HG03571 (cell line): ENCODE data around the gene DNAJB6.
"Not testable (repeated sequence)": the region's sequence is repeated elsewhere in the genome, so short reads cannot be mapped to it uniquely, and the experiment has no call there.

Experiments
- ATAC-seq: cut with Tn5 transposase; IDR thresholded peaks from one replicate; pipeline ENCODE4 v1.9.1; 2021; ENCODE audit not compliant: unreplicated experiment

Gene DNAJB6

DNA sequence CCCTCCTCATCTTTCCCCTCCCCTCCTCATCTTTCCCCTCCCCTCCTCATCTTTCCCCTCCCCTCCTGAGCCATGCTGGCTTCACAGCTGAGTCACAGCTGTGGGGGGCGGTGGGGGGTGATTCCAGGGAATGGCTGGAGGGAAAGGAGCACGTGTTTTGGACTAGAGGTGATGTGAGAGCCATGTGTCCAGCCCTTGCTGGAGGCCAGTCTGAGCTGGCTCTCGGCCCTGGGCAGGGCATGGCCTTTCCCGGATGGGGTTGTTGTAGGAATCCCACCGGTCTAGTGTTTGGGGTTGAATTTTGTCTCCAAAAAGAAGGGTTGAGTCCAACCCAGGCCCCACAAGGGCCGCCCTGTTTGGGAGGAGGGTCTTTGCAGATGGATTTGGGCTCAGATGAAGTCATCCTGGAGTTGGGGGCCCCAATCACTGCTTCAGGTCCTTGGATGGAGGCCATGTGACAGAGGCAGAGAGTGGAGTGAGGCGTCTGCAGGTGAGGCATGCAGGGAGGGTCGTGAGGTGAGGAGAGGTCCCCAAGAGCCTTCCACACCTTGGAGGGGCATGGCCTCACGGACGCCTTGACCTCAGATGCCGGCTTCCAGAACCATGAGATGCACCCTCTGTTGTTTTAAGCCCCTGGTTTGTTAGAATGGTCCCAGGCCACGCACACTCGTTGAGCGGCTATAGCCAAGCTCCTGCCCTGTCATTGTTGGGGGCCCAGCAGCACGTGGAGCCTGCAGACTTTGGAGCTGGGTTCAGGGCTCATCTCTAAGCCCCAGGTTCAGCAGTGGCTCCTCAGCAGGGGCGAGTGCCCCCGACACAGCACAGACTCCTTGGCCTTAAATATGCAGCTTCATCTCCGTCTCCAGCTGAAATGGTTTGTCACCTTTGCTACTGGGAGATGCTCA lies 101.6 kb downstream of the DNAJB6 start:
- no peak for ATAC-seq

DNA sequence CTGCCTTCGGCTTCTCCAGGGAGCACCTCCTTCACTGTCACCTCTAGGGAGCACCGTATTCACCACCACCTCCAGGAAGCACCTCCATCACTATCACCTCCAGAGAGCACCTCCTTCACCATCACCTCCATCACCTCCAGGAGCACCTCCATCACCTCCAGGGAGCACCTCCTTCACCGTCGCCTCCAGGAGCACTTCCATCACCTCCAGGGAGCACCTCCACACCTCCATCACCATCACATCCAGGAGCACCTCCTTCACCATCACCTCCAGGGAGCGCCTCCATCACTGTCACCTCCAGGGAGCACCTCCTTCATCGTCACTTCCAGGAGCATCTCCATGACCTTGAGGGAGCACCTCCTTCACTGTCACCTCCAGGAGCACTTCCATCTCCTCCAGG lies 102.3 kb downstream of the DNAJB6 start:
- no peak for ATAC-seq

DNA sequence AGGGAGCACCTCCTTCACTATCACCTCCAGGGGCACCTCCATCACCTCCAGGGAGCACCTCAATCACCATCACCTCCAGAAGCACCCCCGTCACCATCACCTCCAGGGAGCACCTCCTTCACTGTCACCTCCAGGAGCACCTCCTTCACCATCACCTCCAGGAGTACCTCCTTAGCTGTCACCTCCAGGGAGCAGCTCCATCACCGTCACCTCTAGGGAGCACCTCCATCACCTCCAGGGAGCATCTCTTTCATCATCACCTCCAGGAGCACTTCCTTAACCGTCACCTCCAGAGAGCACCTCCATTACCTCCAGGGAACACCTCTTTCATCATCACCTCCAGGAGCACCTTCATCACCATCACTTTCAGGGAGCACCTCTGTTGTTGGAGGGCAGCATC lies 103.0 kb downstream of the DNAJB6 start:
- ATAC-seq = no peak

DNA sequence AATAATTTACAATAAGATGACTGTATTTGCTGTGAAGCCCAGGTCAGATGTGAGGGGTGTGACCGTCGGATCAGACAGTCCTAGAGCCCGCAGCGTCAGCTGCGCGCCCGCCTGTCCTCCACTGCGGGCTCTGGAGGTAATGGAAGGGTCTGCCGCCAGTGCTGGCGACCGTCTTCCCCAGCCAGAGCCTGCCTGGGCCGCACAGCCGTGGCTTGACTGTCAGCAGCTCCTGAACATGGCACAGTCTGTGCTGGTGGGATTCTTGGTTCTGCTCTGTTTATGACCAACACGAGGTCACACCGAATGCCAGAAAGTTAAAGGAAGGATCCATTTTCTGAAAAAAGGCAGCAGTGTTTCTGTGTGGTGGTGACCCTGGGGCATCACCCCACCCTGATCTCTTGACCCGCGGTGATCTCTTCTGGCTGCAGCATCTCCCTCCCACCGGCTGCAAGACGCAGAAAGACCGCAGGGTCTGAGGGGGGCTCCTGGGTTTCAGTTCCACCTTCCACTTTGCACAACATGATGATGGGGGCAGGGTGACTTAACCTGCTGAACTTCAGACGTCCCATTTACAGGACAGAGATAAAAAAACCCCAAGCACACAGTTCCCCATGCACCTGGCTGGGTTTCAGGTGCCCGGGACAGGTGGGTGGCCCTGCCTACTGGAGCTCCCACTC lies 103.7 kb downstream of the DNAJB6 start:
- ATAC-seq = no peak

DNA sequence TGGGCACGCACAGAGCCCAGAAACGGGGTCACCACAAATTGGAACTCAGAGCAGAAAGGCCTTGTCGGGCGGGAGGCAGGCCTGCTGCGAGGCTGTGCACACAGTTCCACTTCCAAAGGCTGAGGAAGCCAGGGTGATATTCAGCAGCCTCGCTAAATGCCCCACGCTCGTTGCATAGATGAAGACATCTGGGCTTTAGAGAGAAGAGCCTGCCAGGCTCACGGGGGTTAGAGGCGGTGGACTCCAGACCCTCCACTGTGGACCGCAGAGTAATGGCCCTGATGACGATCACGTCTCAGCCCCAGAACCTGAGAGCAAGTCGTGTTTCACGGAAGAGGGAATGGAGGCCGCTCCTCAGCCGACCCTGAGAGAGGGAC lies 104.2 kb downstream of the DNAJB6 start:
- no peak for ATAC-seq

DNA sequence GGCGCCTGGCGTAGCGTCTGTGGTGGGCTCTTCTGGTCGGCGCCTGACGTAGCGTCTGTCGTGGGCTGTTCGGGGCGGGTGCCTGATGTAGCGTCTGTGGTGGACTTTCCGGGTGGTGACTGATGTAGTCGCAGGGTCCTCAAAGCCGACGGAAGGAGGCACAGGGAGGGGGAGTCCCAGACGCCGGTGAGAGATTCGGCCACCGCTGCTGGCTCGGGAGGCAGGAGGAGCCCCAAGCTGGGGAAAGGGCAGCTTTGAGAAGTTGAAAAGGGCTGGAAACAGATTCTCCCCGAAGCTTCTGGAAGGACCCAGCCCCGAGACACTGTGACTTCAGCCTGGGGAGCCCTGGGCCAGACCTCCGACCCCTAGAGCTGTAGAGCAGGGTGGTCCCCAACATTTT lies 105.7 kb downstream of the DNAJB6 start:
- no peak for ATAC-seq

DNA sequence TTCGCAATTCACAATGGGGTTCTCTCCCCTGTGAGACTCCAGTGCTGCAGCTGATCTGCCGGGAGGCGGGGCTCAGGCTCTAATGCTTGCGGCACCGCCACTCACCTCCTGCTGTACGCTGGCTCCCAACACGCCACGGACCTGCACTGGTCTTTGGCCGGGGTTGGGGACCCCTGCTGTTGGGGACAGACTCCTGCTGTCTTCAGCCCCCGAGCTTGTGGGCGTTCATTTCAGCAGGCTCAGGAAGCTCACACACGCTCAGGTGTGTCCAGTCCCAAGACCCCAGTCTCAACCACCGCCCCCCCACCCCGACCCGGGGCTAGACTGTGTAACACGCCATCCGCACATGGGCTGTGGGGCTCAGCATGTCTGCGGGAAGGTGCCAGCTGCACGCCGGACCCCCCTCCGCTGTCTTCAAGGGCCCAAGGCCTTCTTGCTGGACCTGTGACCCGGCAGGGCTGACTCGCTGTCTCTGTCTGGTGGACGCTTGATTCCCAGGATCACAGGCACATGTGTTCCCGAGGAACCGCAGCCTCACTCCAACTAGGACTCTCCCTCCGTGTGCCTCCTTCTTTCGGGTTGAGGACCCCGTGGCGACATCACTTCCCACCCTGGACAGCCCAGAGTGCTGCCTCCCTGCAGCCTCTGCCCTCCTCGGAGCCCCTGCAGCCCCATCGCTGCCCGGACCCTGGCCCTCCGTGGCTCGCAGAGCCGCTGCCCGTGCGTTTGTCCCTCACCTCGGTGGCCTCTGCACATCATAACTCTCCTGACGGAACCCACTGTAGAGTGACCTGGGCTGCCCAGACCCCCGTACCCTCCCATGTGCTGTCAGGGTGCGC lies 106.4 kb downstream of the DNAJB6 start:
- no peak for ATAC-seq

DNA sequence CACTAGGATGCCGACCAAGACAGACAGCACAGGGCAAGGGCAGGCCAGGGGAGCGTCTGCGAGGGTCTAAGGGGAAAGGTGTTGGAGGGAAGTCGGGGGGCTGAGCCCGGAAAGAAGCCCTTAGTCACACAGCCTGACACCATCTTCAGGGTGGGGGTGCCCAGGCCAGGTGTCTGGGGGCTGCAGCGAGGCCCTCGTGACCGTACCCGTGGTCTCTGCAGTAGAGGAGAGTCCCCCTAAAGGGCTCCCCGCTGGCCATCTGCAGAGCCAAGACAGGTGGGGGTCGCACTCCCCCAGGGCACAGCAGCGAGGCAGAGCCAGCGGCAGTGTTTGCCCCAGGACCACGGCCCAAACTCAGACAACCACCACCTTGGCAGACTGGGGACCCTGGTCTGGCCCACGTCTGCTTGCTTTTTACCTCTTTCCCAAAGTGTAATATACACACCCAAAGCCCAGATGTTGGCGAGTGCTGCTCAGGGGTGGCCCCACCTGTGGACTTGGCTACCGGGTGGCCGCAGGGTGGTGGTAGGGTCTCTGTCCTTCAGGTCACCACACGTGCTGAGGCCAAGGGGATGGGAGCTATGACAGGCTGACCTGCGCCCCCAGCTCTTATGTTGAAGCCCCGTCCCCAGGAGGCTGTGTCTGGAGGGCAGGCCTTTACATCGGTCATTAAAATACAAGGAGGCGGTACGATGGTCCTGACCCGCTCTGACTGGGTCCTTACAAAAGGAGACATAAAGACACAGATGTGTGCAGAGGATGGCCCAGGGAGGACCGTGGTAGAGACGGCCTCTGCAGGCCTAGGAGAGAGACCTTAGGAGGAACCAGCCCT lies 107.4 kb downstream of the DNAJB6 start:
- no peak for ATAC-seq

DNA sequence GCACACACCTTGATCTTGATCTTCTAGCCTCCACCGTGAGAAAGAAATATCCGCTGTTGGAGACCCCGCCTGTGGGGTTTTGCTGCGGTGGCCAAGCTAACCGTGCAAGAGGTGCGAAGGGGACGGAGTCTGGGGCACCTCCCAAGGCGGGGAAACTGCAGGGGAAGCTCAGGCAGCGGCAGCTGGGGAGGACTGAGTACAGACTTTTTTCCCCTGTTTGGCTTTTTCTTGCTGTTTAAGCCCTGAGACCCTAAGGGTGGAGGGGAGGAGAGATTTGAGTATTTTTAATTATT lies 108.0 kb downstream of the DNAJB6 start:
- no peak for ATAC-seq

DNA sequence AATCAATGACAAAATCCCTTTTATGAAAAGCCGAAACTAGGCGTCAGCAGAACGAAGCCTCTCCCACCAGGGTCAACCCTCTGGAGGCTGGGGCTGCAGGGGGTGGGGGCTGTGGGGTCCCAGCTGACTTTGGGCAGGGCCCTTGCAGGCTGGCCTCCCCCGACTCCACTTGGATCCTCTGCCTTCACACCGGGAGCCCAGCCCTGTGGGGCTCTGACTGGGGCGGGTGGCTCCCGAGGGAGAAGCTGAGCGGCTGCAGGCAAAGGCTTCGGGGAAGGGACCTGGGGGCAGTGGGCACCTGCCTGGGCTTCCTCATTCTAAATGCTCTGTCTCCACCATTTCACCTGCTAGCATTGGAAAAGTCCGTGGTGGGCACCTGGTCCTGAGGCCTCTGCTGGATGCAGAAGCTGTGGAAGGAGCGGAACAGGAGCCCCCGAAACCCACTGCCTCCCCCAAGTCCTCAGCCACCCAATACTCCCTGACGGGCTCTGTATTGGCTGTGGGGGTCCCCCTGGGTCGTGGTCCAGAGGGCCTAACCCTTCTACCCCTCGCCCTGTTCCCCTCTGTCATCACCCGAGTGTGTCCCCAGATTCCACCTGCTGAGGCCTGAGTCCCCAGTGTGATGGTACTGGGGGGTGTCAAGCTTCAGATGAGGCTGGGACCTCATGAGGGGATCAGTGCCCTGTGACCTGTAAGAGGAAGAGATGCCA lies 108.6 kb downstream of the DNAJB6 start:
- ATAC-seq = no peak

DNA sequence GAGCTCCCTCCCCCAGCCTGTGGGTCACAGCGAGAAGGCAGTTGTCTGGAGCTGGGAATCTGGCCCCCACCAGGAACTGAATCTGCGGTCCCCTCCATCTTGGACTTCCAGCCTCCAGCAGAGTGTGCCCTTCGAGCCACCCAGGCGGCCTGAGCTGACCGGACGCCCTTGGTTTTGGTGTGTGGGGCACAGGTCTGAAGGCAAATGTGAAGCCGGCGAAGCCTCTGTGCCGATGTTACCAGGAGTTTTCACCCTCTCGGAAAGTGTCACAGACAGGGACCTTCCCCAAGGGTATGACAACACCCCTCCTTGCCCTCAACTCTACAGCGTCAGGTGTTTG lies 109.1 kb downstream of the DNAJB6 start:
- no peak for ATAC-seq

DNA sequence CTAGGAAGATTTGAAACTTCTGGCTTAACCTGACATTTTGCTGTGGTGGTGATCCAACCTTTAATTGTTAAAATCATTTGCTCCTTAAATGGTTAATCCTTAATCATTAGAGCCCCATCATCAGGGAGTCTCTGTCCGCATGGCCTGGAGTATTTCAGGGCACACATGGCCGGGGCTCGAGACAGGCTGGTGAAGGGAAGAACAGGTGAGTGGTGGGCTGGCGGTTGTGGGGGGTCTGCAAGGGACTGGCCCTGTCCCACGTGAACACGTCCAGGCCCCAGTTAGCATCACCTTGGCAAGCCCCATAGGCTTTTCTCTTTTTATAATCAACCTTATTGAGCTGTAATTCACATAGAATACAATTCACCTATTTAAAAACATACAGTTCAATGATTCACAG lies 109.5 kb downstream of the DNAJB6 start:
- no peak for ATAC-seq

DNA sequence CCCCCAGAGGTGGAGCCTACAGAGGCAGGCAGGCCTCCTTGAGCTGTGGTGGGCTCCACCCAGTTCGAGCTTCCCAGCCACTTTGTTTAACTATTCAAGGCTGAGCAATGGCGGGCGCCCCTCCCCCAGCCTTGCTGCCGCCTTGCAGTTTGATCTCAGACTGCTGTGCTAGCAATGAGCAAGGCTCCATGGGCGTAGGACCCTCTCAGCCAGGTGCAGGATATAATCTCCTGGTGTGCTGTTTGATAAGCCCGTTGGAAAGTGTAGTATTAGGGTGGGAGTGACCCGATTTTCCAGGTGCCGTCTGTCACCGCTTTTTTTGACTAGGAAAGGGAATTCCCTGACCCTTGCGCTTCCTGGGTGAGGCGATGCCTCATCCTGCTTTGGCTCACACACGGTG lies 117.2 kb downstream of the DNAJB6 start:
- not testable (repeated sequence) for ATAC-seq

DNA sequence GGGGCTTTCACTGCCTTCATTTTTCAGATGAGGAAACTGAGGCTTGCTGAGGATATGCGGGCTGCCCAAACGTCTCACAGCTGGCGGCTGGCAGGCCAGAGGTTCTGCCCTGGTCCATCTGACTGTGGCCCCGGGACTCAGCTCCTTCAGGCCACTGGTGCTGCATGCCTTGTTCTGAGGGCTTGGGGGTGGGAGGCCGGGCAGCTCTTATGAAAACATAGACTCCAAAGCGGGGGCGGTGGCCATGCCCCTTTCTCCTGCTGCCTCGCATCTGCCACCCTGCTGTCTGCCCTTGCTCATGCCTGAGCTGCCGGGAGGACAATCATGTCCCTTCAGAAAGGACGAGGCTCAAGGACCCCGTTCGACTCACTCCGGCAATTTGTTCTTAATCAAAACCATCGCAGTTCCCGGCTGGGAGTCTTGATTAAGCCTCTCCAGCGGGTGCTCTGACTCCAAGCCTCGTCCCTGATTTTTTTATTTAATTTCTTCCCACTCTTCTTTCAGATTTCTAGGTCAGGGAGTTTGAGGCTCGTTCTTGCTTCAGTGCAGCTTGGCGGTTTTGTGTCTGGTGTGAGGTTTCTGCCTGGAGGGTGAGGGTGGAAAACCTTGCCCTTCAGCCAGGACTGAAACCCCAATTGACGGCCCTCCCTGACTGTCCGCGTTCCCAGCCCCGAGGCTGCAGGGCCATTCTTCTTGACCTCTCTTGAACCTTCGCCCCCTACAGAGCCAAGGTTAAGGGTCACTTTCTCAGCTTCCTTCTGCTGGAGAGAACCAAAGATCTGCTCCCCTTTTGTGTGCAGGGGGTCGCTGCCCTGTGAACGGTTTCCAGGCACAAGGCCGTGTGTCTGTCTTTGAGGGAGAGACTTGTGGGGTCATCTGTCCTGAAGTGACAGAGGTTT lies 120.8 kb downstream of the DNAJB6 start:
- no peak for ATAC-seq

DNA sequence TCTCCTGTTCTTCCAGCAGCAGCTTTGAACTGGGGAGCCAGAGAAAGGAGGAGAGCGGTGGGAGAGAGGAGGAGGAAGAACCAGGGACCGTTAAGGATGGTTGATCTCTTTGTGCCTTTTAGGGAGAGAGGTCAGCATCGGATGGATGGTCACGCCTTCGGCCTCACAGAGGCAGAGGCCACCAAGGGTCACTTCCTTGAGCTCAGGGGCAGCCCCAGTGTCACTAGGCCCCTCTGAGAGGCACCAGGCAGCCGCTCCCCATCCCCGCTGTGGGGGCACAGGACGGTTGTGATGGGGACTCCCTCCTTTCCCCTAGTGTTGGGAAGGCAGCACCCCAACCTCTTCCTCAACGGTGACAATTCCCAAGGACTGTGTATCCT lies 121.4 kb downstream of the DNAJB6 start:
- ATAC-seq = no peak

DNA sequence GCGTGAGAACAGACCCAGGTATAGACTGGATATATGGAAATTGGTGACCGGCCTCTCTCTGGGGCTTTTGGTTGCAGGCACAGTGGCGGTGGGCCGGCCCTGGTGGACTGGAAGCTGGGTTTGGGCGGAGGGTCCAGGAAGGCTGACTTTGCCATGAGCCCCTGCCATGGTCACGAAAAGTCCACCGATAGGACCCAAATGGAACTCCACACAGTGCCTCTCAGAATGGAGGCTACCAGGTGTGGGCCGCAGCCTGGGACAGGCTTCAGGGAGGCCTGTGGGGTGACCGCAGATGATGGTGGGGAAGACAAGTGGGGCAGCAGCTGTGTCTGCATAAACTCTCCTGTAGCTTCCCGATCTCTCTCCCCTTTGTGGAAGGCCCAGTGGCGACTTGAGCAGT lies 123.2 kb downstream of the DNAJB6 start:
- ATAC-seq = no peak

DNA sequence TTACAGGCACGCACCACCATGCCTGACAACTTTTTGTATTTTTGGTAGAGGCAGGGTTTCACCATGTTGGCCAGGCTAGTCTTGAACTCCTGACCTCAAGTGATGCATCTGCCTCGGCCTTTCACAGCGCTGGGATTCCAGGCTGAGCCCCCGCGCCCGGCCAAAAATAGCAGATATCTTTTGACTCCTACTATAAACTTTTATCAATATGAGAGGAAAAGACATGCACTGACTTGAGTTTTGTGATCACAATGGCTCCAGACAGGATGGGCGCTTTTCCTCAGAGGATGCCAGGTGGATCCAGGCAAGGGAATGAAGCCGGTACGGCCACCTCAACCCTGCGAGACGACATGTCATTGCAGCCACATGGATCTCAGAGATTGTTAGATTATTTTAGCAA lies 123.9 kb downstream of the DNAJB6 start:
- ATAC-seq = no peak

DNA sequence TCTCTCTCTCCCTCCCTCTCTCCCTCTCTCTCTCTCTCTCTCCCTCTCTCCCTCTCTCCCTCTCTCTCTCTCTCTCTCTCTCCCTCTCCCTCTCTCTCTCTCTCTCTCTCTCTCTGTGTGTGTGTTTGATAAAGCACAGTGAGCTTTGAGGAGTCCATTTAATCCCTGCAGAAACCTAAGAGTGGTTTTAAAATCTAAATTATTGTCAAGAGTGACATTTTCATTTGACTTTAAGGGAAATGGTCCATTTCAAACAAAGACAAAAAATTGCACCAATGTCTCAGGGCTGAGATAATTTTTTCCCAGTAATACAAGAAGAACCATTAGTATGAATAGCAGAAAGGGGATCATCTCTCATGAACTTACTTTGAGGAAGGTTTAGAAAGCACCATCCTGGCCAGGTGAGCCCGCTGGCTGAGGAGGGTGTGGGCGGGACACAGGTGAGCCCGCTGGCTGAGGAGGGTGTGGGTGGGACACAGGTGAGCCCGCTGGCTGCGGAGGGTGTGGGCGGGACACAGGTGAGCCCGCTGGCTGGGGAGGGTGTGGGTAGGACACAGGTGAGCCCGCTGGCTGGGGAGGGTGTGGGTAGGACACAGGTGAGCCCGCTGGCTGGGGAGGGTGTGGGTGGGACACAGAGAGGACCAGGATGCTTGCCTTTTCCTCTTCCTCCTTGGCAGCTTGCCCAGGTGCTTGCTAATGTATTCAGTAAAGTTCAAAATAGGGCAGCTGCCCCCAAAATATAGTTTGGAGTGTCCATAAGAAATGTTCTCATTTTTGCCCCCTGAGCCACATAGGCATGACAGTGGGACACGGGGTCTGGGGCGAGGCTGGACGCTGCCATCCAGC lies 125.0 kb downstream of the DNAJB6 start:
- no peak for ATAC-seq

DNA sequence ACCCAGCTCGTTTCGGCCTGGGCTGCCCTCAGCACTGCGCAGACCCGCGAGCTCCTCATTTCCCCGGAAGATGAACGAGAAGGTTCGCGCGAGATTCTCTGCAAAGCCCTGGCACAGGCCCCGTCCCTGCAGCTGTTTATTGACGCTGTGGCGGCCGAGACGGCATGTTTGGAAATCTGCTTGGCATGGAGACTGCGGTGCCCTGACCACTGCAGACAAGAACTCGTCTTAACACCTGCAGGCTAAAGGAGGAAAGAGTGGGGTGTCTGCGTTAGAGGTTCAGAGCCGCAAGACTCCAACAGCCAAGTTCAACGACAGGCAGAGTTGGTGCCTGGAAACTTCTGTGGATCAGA lies 125.6 kb downstream of the DNAJB6 start:
- ATAC-seq = no peak
